IPS-18c (cell line): ENCODE data around the gene SLC22A2.

Experiments
- H3K4me3 ChIP-seq: 2 replicates; pipeline ENCODE4 v1.7.0; 2013; ENCODE audit warnings: low read depth, mild to moderate bottlenecking, low read length, moderate library complexity; ENCODE audit not compliant: insufficient read depth
- H3K9me3 ChIP-seq: one replicate; pipeline ENCODE4 v1.6.1; 2013; ENCODE audit warnings: mild to moderate bottlenecking, low read length, moderate library complexity; ENCODE audit not compliant: control insufficient read depth, insufficient read depth

Gene SLC22A2

GRCh38 chr6:160201061-160201460 lies 57.6 kb downstream of the SLC22A2 start:
- H3K4me3 ChIP-seq = no peak overlapping the region
- no peaks in the 10 kb centered on the region for H3K9me3 ChIP-seq

GRCh38 chr6:160198606-160199211 lies 59.9 kb downstream of the SLC22A2 start:
- Histone ChIP-seq H3K4me3 (no peak overlapping the region), H3K9me3 (no peaks in the 10 kb centered on the region)

- Histone ChIP-seq H3K9me3 (no peaks in the 10 kb centered on the region), H3K4me3 (no peak overlapping the region)
Measured at GRCh38 chr6:160197662-160198061, 61.0 kb downstream of the SLC22A2 start.

GRCh38 chr6:160194808-160195207 lies 63.8 kb downstream of the SLC22A2 start:
- Histone ChIP-seq H3K4me3 (no peak overlapping the region), H3K9me3 (no peaks in the 10 kb centered on the region)

- no peak overlapping the region for H3K4me3 ChIP-seq
- H3K9me3 ChIP-seq = no peaks in the 10 kb centered on the region
Measured at GRCh38 chr6:160192840-160193239, 65.8 kb downstream of the SLC22A2 start.

- no peaks in the 10 kb centered on the region for H3K9me3 ChIP-seq
- H3K4me3 ChIP-seq = no peak overlapping the region
Measured at GRCh38 chr6:160190973-160191372, 67.6 kb downstream of the SLC22A2 start.

GRCh38 chr6:160190081-160190480 lies 68.5 kb downstream of the SLC22A2 start:
- Histone ChIP-seq H3K4me3 (no peak overlapping the region), H3K9me3 (no peaks in the 10 kb centered on the region)

GRCh38 chr6:160188773-160189172 lies 69.8 kb downstream of the SLC22A2 start:
- Histone ChIP-seq H3K9me3 (no peaks in the 10 kb centered on the region), H3K4me3 (no peak overlapping the region)

GRCh38 chr6:160180706-160181105 lies 77.9 kb downstream of the SLC22A2 start:
- Histone ChIP-seq H3K9me3 (no peaks in the 10 kb centered on the region), H3K4me3 (no peak overlapping the region)

GRCh38 chr6:160178271-160178670 lies 80.3 kb downstream of the SLC22A2 start:
- no peak overlapping the region for H3K4me3 ChIP-seq
- H3K9me3 ChIP-seq = no peaks in the 10 kb centered on the region

GRCh38 chr6:160177220-160177619 lies 81.4 kb downstream of the SLC22A2 start:
- Histone ChIP-seq H3K4me3 (no peak overlapping the region), H3K9me3 (no peaks in the 10 kb centered on the region)

- no peak overlapping the region for H3K4me3 ChIP-seq
- no peaks in the 10 kb centered on the region for H3K9me3 ChIP-seq
Measured at GRCh38 chr6:160174681-160175080, 83.9 kb downstream of the SLC22A2 start.

GRCh38 chr6:160173806-160174527 lies 84.7 kb downstream of the SLC22A2 start:
- Histone ChIP-seq H3K9me3 (no peaks in the 10 kb centered on the region), H3K4me3 (no peak overlapping the region)

- Histone ChIP-seq H3K4me3 (no peak overlapping the region), H3K9me3 (no peaks in the 10 kb centered on the region)
Measured at GRCh38 chr6:160172704-160173103, 85.9 kb downstream of the SLC22A2 start.

GRCh38 chr6:160170018-160170680 lies 88.5 kb downstream of the SLC22A2 start:
- no peak overlapping the region for H3K4me3 ChIP-seq
- no peaks in the 10 kb centered on the region for H3K9me3 ChIP-seq

- H3K4me3 ChIP-seq = no peak overlapping the region
- no peaks in the 10 kb centered on the region for H3K9me3 ChIP-seq
Measured at GRCh38 chr6:160167604-160168399, 90.8 kb downstream of the SLC22A2 start.
